ENCODE results near the gene CHRM3. TPM values are rescaled to one million over a fixed set of nuclear protein-coding genes. Genes with fewer than 3 reads are reported as not detected.

The CHRM3 gene
- not detected for polyA plus RNA-seq (2012; ENCODE audit: low read depth, missing spikeins)

GRCh38 chr1:239386453-239387303 lies at the start of gene CHRM3:
Gene CHRM3, plus strand, starts transcription at chr1:239386568. Its CDS starts 520,884 bp downstream, at chr1:239907452.
- no peak for DNase-seq (ENCODE audit: insufficient read length, low spot score)
- no peak for FAIRE-seq
- TF ChIP-seq PAX5 (IDR thresholded peaks at IDR 0.05; ENCODE audit: insufficient read depth, low read length, severe bottlenecking) (no peak), POLR2A (IDR thresholded peaks at IDR 0.05; ENCODE audit: low read depth, low read length) (no peak), SPI1 (IDR thresholded peaks at IDR 0.05; ENCODE audit: low read depth, low read length) (no peak), POU2F2 (IDR thresholded peaks at IDR 0.05; ENCODE audit: low read depth, low read length) (no peak)

DNA sequence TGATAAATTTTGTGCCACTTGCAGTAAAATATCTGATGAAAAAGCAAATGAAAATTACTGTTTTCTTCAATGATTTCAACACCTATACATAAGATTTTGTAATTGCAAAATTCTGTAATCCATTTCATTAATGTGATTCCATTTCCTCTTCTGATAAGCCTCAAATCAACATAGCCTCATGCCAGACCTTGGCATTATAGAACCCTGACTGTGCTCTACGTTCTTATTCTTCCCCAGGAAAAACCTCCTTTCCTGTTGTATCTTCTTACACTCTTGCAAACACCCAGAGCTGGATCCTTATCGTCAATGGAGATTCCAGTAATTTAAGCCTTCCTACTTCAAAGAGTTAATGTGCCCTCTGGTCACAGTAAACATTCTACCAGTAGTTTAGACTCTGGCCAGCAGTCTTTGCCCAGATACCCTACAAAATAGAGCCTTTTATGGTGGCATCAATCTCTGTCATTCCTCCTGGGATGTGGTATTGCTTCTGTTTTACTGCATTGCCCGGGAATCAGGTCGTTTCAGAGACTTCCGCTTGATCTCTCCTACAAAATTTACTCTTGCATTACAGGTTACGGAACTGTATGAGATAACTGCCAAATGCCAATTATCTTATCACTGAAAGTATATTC lies 48.5 kb upstream of the CHRM3 start:
- no peak for TF ChIP-seq TAF1 (IDR thresholded peaks at IDR 0.05; ENCODE audit: low read depth, low read length)
- TF ChIP-seq POU2F2 (IDR thresholded peaks at IDR 0.05; ENCODE audit: low read depth, low read length), result no peak
- no peak for TF ChIP-seq POLR2A (IDR thresholded peaks at IDR 0.05; ENCODE audit: low read depth, low read length)
- no peak for TF ChIP-seq PAX5 (IDR thresholded peaks at IDR 0.05; ENCODE audit: insufficient read depth, low read length, severe bottlenecking)
- TF ChIP-seq SPI1 (IDR thresholded peaks at IDR 0.05; ENCODE audit: low read depth, low read length), result no peak
- TF ChIP-seq POLR2AphosphoS5 (IDR thresholded peaks at IDR 0.05; ENCODE audit: low read depth, low read length), result no peak
- no peak for FAIRE-seq

DNA sequence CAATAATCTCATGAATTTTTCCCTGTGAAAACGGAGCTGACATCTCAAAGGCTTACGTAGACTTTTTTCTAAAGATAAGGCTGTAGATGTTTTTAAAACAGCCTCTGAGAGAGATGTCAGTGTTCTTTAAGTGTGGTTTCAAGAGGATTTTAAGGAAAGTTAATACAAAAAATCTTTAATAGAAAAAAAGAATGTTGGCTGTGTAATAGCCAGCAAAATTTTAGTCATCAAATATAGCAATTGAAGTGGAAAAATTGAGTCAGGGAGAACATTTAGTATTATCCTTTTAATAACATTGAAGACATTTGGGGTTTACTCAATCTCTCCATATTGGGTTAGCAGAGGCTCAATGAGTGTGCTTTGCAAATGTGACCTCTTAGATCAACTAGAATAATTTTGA lies 38.6 kb upstream of the CHRM3 start:
- TF ChIP-seq TAF1 (IDR thresholded peaks at IDR 0.05; ENCODE audit: low read depth, low read length) (no peak), POLR2A (IDR thresholded peaks at IDR 0.05; ENCODE audit: low read depth, low read length) (no peak)
- DNase-seq (ENCODE audit: insufficient read length, low spot score) (no peak), FAIRE-seq (no peak)

More for the DNA sequence above, 48.5 kb upstream of the CHRM3 start:
- DNase-seq (ENCODE audit: insufficient read length, low spot score), result no peak

DNA sequence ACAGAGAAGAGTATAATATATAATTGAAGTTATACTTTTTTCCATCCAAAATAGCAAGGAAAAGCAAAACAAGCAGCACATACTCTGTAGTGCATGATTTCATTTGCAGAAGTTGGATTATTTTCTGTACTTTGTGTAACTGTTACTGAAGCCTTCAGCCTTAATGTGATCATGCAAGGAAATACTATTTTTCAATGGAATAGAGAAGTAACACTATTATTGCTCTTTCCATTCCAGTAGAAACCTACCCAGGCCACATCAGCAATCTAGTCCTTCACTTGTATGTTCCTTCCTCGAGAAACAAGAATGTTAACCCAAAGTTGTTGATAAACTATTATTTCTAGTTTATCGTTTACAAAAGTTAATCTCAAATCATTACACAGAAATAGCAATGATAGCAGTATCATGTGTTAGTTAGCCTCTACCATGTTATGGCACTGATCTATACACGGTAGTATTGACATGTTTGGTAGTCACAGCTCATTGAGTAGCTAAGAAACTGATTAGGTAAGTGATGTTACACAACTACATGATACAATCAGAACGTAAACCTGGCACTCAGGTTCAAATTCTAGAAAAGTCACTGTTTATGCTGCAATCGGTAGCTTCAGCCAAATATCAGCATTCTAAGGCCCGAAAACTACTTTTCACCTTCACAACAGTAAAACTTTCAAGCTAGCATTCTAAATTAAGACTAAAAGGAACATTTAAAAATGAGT lies 37.6 kb upstream of the CHRM3 start:
- TF ChIP-seq PAX5 (IDR thresholded peaks at IDR 0.05; ENCODE audit: insufficient read depth, low read length, severe bottlenecking) (no peak), POLR2AphosphoS5 (IDR thresholded peaks at IDR 0.05; ENCODE audit: low read depth, low read length) (no peak), POU2F2 (IDR thresholded peaks at IDR 0.05; ENCODE audit: low read depth, low read length) (no peak), POLR2A (IDR thresholded peaks at IDR 0.05; ENCODE audit: low read depth, low read length) (no peak), SPI1 (IDR thresholded peaks at IDR 0.05; ENCODE audit: low read depth, low read length) (no peak), TAF1 (IDR thresholded peaks at IDR 0.05; ENCODE audit: low read depth, low read length) (no peak)
- no peak for DNase-seq (ENCODE audit: insufficient read length, low spot score)
- FAIRE-seq, result no peak

GRCh38 chr1:239349699-239350098 lies 36.7 kb upstream of the CHRM3 start:
- TF ChIP-seq POLR2A (IDR thresholded peaks at IDR 0.05; ENCODE audit: low read depth, low read length) (no peak), PAX5 (IDR thresholded peaks at IDR 0.05; ENCODE audit: insufficient read depth, low read length, severe bottlenecking) (no peak), POU2F2 (IDR thresholded peaks at IDR 0.05; ENCODE audit: low read depth, low read length) (no peak), SPI1 (IDR thresholded peaks at IDR 0.05; ENCODE audit: low read depth, low read length) (no peak), POLR2AphosphoS5 (IDR thresholded peaks at IDR 0.05; ENCODE audit: low read depth, low read length) (no peak), TAF1 (IDR thresholded peaks at IDR 0.05; ENCODE audit: low read depth, low read length) (no peak)
- no peak for DNase-seq (ENCODE audit: insufficient read length, low spot score)
- FAIRE-seq, result no peak

DNA sequence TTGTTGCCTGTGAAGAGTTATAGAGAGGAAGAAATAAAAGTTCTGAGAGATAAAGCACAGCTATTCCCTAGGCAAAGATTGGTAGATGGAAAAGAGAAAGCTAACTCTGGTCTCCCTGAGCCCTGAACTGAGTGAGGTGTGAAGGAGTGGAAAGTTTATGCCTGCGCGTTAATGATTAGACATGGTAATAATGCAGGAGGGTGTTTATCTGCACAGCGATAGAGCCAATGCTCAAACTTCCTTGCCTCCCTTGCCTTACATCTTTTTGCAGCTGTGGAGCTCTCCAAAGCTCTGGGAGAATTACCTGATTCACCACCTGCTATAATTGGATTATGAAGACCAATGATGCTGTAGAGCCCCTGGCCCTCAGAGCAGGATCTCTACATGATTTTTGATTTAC lies 32.8 kb upstream of the CHRM3 start:
- no peak for TF ChIP-seq POLR2A (IDR thresholded peaks at IDR 0.05; ENCODE audit: low read depth, low read length)
- TF ChIP-seq POU2F2 (IDR thresholded peaks at IDR 0.05; ENCODE audit: low read depth, low read length), result no peak
- TF ChIP-seq SPI1 (IDR thresholded peaks at IDR 0.05; ENCODE audit: low read depth, low read length), result no peak
- DNase-seq (ENCODE audit: insufficient read length, low spot score) (no peak), FAIRE-seq (no peak)

GRCh38 chr1:239354231-239354630 lies 32.1 kb upstream of the CHRM3 start:
- FAIRE-seq, result no peak
- TF ChIP-seq POU2F2 (IDR thresholded peaks at IDR 0.05; ENCODE audit: low read depth, low read length) (no peak), SPI1 (IDR thresholded peaks at IDR 0.05; ENCODE audit: low read depth, low read length) (no peak)
- no peak for DNase-seq (ENCODE audit: insufficient read length, low spot score)

DNA sequence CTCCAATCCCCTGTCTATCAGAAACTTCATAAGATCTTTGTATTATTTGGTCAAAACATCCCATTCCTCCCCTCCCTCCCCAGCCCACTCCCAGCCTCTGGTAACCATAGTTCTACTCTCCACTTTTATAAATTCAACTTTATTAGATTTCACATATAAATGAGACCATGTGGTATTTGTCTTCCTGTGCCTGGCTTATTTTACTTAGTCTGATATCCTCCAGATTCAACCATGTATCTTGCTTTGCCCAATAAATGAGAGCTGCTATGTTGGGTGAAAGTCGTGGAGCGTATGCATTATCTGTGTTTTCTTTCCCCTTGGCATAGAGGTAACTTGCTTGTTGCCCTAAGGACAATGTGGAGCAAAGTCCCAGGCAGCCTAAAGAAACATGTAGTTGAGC lies 28.5 kb upstream of the CHRM3 start:
- TF ChIP-seq PAX5 (IDR thresholded peaks at IDR 0.05; ENCODE audit: insufficient read depth, low read length, severe bottlenecking) (no peak), POU2F2 (IDR thresholded peaks at IDR 0.05; ENCODE audit: low read depth, low read length) (no peak), TAF1 (IDR thresholded peaks at IDR 0.05; ENCODE audit: low read depth, low read length) (no peak), SPI1 (IDR thresholded peaks at IDR 0.05; ENCODE audit: low read depth, low read length) (no peak), POLR2A (IDR thresholded peaks at IDR 0.05; ENCODE audit: low read depth, low read length) (no peak), POLR2AphosphoS5 (IDR thresholded peaks at IDR 0.05; ENCODE audit: low read depth, low read length) (no peak)
- no peak for FAIRE-seq
- DNase-seq (ENCODE audit: insufficient read length, low spot score), result no peak

DNA sequence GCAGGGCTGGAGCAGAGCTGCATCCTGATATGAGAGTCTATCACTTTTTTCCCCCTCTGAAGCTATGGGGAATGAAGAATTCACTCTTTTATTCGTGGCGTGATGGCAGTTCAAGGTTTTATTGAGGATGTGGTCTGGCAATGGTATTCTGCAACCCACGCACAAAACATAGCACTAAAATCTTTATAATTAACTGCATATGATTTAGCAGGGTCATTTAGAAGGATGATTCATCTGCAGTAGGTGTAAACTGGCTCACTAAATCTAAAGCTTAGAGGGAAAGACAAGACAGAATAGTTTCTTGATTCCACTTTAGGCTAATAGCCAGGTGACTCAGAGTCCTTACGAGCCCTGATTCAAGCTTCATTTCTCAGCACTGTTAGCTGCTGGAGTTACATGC lies 25.0 kb upstream of the CHRM3 start:
- FAIRE-seq (no peak), DNase-seq (ENCODE audit: insufficient read length, low spot score) (no peak)
- TF ChIP-seq SPI1 (IDR thresholded peaks at IDR 0.05; ENCODE audit: low read depth, low read length) (no peak), TAF1 (IDR thresholded peaks at IDR 0.05; ENCODE audit: low read depth, low read length) (no peak), POLR2AphosphoS5 (IDR thresholded peaks at IDR 0.05; ENCODE audit: low read depth, low read length) (no peak), POU2F2 (IDR thresholded peaks at IDR 0.05; ENCODE audit: low read depth, low read length) (no peak), POLR2A (IDR thresholded peaks at IDR 0.05; ENCODE audit: low read depth, low read length) (no peak), PAX5 (IDR thresholded peaks at IDR 0.05; ENCODE audit: insufficient read depth, low read length, severe bottlenecking) (no peak)
